IPS-18c (cell line): ENCODE measurements around the gene AVPI1.
"Not testable (repeated sequence)": the region's sequence is repeated elsewhere in the genome, so short reads cannot be mapped to it uniquely, and the experiment has no call there.

Source experiments
- H3K4me3 ChIP-seq: 2 replicates; pipeline ENCODE4 v1.7.0; 2013; ENCODE audit warnings: low read depth, mild to moderate bottlenecking, low read length, moderate library complexity; ENCODE audit not compliant: insufficient read depth
- H3K9me3 ChIP-seq: one replicate; pipeline ENCODE4 v1.6.1; 2013; ENCODE audit warnings: mild to moderate bottlenecking, low read length, moderate library complexity; ENCODE audit not compliant: control insufficient read depth, insufficient read depth

Gene AVPI1

DNA sequence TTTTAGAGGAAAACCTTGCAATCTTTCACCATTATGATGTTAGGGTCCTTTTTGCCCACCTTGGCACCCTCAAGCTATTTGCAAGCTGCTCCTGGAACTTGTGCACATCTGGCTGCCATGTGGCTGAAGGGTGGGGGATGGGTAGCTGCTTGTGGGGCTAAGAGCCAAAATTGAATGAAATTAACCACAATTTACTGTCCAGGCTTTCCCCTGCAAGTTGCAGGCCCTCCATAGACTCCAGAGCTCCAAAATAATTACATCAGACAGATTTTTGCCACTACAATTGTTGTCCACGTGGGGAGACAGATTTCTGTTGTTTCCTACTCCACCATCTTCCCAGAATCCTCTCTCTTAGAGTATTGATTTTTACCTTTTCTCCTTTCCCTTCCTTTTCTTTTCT lies 27.5 kb downstream of the AVPI1 start:
- Histone ChIP-seq H3K9me3 (no peaks in the 10 kb centered on the region), H3K4me3 (no peak overlapping the region)

DNA sequence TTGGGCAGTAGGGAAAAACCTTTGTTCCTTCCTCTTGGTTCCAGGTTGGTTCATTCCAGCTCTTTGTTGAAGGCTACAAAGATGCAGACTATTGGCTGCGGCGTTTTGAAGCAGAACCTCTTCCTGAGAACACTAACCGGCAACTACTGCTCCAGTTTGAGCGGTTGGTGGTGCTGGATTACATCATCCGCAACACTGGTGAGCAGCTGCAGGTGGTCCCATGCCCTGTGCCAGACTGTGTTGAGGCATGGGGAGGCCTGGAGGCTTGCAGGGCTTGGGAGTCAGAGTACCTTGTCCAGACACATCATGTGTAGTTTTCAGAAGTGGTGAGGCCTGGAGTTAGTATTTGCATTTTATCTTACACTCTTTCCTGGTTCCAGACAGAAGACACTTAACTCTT lies 30.3 kb downstream of the AVPI1 start:
- no peak overlapping the region for H3K4me3 ChIP-seq
- no peaks in the 10 kb centered on the region for H3K9me3 ChIP-seq

GRCh38 chr10:97651773-97652172 lies 35.3 kb downstream of the AVPI1 start:
- H3K4me3 ChIP-seq = no peak overlapping the region
- H3K9me3 ChIP-seq = no peaks in the 10 kb centered on the region

DNA sequence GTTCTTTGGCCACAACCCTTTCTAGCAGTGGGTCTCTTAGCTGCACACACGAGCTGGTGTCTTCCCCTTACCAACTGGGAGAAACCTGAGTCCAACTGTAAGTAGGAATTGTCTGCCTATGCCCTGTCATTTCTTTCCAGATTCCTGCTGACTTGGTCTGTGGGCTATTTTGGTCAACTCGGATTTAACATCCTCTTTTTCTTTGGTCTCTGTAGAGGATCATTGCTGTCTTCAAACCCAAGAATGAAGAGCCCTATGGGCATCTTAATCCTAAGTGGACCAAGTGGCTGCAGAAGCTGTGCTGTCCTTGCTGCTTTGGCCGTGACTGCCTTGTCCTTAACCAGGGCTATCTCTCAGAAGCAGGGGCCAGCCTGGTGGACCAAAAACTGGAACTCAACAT lies 36.3 kb downstream of the AVPI1 start:
- Histone ChIP-seq H3K9me3 (no peaks in the 10 kb centered on the region), H3K4me3 (no peak overlapping the region)

- not testable (repeated sequence) for H3K4me3 ChIP-seq, H3K9me3 ChIP-seq
Observed at GRCh38 chr10:97649405-97649750, 37.7 kb downstream of the AVPI1 start.

DNA sequence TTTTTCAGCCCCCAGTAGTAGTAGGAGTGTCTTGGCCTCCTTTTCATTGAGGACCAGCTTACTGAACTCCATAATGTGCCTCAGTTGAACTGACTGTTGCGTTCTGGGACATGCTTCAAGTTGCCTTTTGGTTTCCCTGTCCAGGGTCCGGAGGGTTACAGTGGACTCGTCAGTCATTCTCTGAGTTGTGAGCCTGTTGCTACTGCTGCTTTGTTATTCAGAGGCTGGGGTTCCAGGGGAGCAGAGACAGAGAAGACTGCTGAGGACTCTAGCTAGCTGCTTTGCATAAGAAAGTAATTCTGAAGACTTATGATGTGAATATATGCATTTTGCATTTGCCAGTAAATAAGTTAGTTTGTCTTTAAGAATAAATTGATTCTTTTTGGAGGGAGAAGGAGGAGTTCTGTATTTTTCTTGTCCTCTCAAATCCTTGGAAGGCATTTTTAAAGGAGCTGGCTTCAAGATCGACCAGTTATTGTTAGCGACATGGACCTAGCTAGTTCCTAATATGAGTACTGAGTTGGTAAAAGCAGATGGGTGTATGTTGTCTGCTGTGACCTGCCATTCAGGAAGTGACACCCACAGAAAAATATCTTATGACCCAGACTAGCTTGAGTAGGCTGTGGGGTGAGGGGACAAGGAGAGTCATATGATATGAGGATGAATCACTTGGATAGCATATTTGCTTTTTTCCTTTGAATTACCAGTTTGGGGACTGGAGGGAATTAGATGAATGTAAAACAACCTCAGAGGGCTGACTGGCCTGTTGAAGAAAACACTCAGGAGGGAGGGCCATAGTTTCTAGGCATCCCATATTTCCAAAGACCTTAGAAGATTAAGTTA lies 38.3 kb downstream of the AVPI1 start:
- H3K9me3 ChIP-seq = no peaks in the 10 kb centered on the region
- H3K4me3 ChIP-seq = no peak overlapping the region

DNA sequence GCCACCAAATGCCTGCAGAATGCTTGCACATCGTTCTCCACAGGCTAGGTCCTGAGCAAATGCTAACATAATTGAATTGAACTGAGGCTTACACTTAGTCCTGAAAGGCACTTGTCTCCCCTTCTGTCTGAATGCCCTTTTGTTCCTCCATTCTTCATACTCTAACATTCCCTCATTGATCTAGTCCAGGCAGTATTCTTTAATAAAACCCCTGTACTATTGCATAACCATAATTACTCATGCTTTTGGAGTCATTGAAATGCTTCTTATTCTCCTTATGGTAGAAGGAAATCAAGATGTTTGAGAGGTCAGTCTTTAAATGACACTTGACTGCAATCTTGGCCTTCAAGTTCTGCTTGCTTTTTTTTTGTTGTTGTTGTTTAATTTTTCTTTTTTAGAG lies 39.5 kb downstream of the AVPI1 start:
- no peaks in the 10 kb centered on the region for H3K9me3 ChIP-seq
- no peak overlapping the region for H3K4me3 ChIP-seq

GRCh38 chr10:97644936-97645335 lies 42.1 kb downstream of the AVPI1 start:
- Histone ChIP-seq H3K4me3 (no peak overlapping the region), H3K9me3 (no peaks in the 10 kb centered on the region)

DNA sequence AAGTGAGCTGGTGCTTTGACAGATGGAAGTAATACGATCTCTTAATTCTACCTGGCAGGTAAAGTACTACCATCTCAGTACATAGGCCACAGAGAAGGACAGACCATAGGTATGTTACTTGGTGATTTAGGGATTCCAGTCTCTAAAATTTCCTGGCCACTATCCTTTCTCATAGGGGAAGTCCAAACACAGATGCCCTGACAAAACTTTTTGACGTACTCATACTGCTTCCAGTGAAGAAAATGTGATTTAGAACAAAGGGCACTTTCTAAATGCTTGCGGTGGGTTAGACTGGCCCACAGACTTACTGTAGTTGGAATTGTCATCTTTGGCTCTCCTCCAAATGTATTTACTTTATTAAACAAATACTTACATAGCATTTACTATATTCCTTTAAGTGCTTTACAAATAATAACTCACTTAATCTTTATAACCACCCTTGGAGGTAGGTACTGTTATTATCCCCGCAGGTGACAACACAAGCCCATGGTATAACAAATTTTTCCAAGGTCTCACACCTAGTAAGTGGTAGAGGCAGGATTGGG lies 43.5 kb downstream of the AVPI1 start:
- no peak overlapping the region for H3K4me3 ChIP-seq

DNA sequence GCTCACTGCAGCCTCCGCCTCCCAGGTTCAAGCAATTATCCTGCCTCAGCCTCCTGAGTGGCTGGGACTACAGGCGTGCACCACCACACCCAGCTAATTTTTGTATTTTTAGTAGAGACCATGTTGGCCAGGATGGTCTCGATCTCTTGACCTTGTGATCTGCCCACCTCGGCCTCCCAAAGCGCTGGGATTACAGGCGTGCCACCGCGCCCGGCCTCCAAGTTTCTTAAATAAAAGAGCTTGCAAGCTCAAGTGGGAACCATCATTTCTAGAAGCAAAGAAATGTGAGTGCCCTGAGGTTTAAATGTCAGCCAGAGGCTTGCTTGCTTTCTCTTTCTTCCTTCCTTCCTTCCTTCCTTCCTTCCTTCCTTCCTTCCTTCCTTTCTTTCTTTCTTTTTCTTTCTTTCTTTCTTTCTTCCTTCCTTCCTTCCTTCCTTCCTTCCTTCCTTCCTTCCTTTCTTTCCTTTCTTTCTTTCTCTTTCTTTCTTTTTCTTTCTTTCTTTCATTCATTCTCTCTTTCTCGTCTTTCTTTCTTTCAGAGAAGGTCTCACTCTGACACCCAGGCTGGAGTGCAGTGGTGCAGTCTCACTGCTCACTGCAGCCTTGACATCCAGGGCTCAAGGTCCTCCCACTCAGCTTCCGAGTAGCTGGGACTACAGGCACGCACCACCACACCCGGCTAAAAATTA lies 44.4 kb downstream of the AVPI1 start:
- H3K4me3 ChIP-seq = not testable (repeated sequence)

More for the DNA sequence above, 43.5 kb downstream of the AVPI1 start:
- H3K9me3 ChIP-seq = no peaks in the 10 kb centered on the region

DNA sequence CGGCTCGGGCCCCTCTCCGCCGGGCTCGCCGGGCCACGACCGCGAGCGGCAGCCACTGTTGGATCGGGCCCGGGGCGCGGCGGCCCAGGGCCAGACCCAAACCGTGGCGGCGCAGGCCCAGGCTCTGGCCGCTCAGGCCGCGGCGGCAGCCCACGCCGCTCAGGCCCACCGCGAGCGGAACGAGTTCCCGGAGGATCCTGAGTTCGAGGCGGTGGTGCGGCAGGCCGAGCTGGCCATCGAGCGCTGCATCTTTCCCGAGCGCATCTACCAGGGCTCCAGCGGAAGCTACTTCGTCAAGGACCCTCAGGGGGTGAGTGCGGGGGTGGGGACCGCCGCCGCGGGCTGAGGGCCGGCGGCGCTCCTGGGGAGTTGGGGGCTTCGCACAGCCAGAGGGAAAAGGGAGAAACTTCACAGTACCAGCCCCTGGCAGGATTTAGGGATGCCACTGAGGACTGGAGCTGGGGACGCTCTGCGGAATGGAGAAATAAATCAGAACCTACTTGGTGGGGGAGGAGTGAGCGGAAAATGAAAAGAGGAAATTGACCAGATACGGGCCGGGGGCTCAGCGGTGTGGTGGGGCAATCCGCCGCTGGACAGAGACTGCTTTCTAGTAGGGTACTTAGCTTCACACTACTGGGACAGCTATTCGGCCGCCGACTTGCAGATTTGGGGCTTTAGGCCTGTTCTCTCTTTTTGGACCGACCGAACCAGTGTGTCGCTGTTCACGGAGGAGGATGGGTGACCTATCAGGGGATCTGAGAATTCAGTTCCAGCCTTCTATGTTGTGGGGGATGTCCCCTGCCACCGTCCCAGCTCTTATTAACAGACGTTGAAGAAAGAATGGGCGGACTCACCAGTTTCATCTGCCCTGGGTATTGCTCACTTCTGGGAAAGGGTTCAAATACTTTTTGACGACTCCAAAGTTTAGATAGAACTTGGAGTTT lies 45.9 kb downstream of the AVPI1 start:
- Histone ChIP-seq H3K4me3 (peak overlapping the region; percentile 72), H3K9me3 (no peaks in the 10 kb centered on the region)

More for the DNA sequence above, 44.4 kb downstream of the AVPI1 start:
- not testable (repeated sequence) for H3K9me3 ChIP-seq

DNA sequence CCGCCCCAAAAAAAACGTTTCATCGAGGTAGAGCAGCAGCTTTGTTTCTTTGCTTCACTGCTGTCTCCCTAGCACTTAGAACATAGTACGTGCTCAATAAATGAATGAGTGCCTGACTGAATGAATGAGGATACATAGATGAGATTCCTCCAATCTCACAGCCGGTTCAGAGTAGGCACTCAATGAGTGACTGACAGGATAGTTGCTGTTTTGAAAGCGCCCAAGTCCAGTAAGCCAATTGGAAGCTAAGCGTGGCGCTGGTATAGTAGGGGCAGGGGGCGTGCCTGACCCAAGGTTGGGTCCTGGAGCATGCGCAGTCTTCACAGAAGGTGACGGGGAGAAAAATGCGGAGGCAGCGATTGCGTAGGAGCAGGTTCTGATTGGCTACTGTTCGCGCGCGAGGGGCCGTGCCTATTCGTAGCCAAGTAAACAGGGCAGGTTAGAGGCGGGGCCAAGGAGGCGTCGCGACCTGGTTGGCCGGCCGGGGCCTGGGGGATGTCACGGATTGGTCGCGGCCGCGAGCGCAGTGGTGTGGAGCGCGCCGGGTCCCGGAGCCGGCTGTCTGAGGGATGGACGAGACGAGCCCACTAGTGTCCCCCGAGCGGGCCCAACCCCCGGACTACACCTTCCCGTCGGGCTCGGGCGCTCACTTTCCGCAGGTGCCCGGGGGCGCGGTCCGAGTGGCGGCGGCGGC lies 46.7 kb downstream of the AVPI1 start, which contains the start of gene PI4K2A:
Gene PI4K2A, plus strand, starts transcription at position 498 of the 694 bp plus-strand sequence. Its CDS starts 72 bp downstream, at position 570.
- Histone ChIP-seq H3K9me3 (no peaks in the 10 kb centered on the region), H3K4me3 (peak within 1 kb of the TSS; percentile 72)

DNA sequence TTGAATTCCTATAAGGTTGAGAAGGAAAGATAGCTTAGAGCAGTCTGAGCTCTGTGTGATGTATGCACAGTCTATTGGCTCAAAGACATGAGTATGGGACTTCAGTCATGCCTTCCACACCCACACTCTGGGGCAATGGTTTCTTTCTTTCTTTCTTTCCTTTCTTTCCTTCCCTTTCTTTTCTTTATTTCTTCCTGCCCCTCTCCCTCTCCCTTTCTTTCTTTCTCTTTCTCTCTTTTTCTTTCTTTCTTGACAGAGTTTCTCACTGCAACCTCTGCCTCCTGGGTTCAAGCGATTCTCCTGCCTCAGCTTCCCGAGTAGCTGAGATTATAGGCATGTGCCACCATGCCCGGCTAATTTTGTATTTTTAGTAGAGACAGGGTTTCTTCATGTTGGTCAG lies 48.0 kb downstream of the AVPI1 start:
- H3K4me3 ChIP-seq, H3K9me3 ChIP-seq: not testable (repeated sequence)

- Histone ChIP-seq H3K9me3 (no peaks in the 10 kb centered on the region), H3K4me3 (no peak overlapping the region)
Observed at GRCh38 chr10:97635577-97635976, 51.5 kb downstream of the AVPI1 start.

DNA sequence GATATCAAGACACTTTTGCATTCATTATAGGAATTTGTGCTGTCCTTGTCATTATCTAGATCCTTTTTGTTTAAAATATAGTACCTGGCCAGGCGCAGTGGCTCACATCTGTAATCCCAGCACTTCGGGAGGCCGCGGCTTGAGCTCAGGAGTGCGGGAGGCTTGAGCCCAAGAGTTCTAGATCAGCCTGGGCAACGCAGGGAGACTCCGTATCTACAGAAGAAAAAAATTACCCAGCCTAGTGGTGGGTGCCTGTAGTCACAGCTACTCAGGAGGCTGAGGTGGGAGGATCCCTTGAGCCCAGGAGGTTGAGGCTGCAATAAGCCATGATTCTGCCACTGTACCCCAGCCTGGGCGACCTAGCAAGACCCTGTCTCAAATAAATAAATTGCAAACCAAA lies 53.1 kb downstream of the AVPI1 start:
- H3K9me3 ChIP-seq = no peaks in the 10 kb centered on the region
- peak overlapping the region; percentile 90 for H3K4me3 ChIP-seq

DNA sequence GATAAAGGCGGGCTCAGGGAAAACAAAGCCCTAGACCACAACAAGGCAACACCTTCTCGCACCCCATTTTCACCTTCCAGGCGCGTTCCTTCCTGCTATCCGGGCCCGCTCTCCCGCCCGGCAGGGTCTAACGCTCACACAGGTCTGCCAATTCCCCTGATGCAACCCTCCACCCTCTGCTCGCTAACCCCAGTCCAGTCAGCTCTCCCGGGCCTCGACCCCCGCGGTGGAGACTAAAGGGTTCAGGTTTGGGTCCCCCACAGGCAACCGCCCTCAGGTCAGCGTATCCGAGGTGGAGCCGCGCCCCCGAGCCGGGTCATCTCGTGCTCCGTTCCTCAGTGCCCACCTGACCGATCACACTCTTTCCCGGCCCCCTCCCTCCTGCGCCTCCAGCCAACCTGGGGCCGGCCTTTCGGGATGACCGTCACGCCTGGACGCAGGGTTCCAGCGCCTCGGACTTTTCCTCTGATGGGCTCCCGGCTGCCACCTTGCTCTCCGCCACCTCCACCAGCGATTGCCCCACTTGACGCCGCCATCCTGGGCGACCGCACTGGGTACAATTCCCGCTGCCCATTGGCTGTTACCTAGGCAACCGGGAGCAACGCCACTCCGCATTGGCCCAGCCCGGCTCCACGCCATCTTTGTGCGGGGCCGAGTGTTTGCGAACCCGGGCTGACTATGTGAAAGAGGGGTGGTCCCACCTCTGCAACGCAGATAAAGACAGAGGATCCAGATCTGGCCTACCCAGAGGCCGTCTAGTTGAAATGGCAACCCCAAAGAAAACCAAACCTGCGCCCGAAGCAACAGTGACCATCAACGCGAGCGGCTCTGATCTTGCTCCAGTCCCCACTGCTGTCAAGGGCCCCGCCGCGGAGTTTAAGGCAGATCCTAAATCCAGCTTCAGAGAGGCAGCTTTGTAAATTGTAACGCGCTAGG lies 53.8 kb downstream of the AVPI1 start, which contains the start of gene MORN4:
Gene MORN4, minus strand, starts transcription at position 552 of the 936 bp plus-strand sequence. CDS start 13,847 bp downstream, outside the sequence.
- H3K9me3 ChIP-seq = no peaks in the 10 kb centered on the region
- H3K4me3 ChIP-seq = peak within 1 kb of the TSS; percentile 90
